ENCODE results near the gene CFAP299. TPM values are rescaled to one million over a fixed set of nuclear protein-coding genes. Genes with fewer than 3 reads are reported as not detected.

CFAP299 gene
- total RNA-seq, 4 donors from 2014 or later = not detected

DNA sequence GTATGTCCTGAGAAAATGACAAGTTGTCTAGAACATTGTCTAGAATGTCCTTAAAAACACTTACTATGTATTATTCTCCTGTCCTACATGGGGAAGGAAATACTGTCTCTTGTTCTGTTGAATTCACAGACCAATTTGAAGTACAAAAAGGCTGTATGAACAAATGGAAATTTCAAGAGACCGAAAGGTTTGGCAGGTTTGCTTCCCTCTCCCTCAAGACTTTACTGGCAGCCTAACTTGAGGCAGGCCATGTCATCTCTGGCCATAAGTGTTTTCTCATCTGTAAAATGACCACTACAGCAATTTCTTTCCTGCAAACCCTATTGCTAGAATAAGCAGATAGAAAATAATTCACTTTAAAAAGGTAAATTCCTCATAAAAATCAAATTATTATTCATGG is 503.8 kb downstream of the CFAP299 start:
- 86% methylated on average over 1 of the region's 1 CpG for WGBS
- DNase-seq (ENCODE audit: low spot score in 2 of 2) = no peak

DNA sequence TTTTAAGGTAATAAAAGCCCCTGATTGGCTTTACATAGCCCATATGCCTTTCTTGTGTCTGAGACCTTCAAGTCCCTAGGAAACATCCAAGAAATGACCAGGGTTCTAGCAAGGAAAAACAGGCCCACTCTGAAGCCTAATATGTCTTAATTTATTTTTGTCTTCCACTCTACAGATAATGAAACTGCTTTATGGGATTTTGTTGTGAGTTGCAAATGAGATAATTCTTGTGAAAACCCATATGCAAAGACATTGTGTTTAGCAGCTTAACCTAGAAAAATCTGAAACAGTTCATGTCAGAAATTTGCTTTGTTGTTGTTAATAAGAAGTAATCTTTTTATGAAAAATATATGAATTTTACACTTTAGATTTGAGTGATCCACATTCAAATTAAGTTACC is 504.3 kb downstream of the CFAP299 start:
- H3K27ac ChIP-seq = no peak overlapping the region
- no peak overlapping the region for H3K4me3 ChIP-seq
- H3K4me1 ChIP-seq = no peaks in the 10 kb centered on the region
- no peaks in the 10 kb centered on the region for H3K9me3 ChIP-seq
- no peaks in the 10 kb centered on the region for H3K27me3 ChIP-seq
- TF ChIP-seq POLR2AphosphoS5 (IDR thresholded peaks at IDR 0.05) (no peak), POLR2A (IDR thresholded peaks at IDR 0.05) (no peak), EP300 (IDR thresholded peaks at IDR 0.05) (no peak)
- TF ChIP-seq, protein P1, sequence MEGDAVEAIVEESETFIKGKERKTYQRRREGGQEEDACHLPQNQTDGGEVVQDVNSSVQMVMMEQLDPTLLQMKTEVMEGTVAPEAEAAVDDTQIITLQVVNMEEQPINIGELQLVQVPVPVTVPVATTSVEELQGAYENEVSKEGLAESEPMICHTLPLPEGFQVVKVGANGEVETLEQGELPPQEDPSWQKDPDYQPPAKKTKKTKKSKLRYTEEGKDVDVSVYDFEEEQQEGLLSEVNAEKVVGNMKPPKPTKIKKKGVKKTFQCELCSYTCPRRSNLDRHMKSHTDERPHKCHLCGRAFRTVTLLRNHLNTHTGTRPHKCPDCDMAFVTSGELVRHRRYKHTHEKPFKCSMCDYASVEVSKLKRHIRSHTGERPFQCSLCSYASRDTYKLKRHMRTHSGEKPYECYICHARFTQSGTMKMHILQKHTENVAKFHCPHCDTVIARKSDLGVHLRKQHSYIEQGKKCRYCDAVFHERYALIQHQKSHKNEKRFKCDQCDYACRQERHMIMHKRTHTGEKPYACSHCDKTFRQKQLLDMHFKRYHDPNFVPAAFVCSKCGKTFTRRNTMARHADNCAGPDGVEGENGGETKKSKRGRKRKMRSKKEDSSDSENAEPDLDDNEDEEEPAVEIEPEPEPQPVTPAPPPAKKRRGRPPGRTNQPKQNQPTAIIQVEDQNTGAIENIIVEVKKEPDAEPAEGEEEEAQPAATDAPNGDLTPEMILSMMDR (IDR thresholded peaks at IDR 0.05) = no peak
- no peak for DNase-seq (ENCODE audit: low spot score in 2 of 2)
- H3K36me3 ChIP-seq = no peaks in the 10 kb centered on the region

More for the DNA sequence above, 503.8 kb downstream of the CFAP299 start:
- H3K9me3 ChIP-seq = no peaks in the 10 kb centered on the region
- TF ChIP-seq EP300 (IDR thresholded peaks at IDR 0.05) = no peak
- TF ChIP-seq, protein P1 (IDR thresholded peaks at IDR 0.05) = no peak
- TF ChIP-seq POLR2AphosphoS5 (IDR thresholded peaks at IDR 0.05) = no peak
- no peak overlapping the region for H3K4me3 ChIP-seq
- no peaks in the 10 kb centered on the region for H3K36me3 ChIP-seq
- H3K27me3 ChIP-seq = no peaks in the 10 kb centered on the region
- H3K27ac ChIP-seq = no peak overlapping the region
- H3K4me1 ChIP-seq = no peaks in the 10 kb centered on the region

DNA sequence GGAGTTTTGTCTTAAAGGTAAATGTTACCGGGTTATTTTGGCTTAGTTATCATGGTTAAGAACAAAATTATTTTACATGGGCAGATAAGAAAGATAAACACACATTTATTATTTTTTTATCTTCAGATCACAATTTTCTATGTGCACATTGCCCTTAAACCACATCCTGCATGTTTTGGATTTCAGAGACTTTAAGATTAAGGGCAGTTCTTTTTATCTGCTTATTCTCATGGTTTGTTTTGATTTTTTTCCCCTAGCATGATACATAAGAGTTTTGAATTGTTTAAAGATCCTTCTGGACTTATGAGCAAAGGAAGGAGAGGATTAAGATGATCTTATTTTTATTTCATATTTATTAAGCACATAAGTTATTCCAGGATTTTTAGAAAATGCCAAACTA is 504.9 kb downstream of the CFAP299 start:
- WGBS = 60% methylated on average over 1 of the region's 1 CpG
- no peak for DNase-seq (ENCODE audit: low spot score in 2 of 2)
- Histone ChIP-seq H3K4me3 (no peak overlapping the region), H3K27ac (no peak overlapping the region), H3K27me3 (no peaks in the 10 kb centered on the region), H3K9me3 (no peaks in the 10 kb centered on the region), H3K36me3 (no peaks in the 10 kb centered on the region), H3K4me1 (no peaks in the 10 kb centered on the region)
- TF ChIP-seq POLR2AphosphoS5 (IDR thresholded peaks at IDR 0.05) = no peak
- no peak for TF ChIP-seq POLR2A (IDR thresholded peaks at IDR 0.05)

DNA sequence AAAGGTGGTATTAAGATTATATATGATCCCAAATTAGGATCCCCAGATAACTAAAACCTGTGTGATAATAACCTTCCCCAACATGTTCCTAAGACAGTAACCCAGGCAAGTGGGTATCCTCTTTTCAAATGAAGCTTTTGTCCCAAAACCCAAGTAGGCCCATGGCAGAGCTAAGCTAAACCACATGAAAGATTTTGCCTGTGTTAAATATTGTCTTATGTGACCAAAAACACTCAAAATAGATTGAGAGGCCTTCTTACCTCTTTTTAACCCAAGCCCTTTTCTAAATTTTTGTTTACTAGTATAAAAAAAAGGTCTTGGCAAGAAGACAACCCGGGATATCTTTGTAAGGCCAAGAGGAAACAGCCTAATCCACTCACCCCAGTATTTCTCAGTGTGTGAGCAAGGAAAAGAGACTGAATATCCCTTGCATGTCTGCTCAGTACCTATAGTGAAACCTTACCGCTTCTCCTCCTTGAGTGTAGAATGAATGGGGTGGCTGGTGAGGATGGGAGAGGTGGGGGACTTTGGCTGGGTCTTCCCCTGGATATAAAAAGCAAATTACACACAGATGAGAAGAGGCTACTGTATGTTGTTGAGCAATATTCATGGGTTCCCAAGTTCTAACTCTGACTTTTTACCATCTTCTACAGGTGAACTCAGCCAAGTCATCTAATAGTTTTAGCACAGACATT is 506.2 kb downstream of the CFAP299 start:
- WGBS = 86% methylated on average over 2 of the region's 2 CpGs

DNA sequence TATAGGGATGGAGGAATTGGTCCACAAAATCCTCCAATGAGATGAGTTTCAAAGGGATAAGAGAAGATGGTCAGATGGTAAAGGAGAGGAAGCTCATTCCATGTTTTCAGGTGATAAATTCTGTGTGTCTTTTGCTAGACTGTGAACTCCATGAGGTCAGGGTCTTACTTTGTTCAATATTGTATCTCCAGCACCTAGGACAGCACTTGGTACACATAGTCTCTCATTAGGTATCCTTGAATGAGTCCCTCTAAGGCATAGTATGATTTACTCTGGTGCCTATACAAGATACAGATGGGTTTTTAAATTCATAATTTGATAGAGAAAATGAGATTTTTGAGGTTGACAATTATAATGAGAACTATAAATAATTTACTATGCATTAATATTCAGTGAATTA is 510.7 kb downstream of the CFAP299 start:
- TF ChIP-seq, protein P1 (IDR thresholded peaks at IDR 0.05) = no peak
- TF ChIP-seq EP300 (IDR thresholded peaks at IDR 0.05) (no peak), POLR2A (IDR thresholded peaks at IDR 0.05) (no peak), POLR2AphosphoS5 (IDR thresholded peaks at IDR 0.05) (no peak)
- no peak overlapping the region for H3K27ac ChIP-seq
- H3K4me3 ChIP-seq = no peak overlapping the region
- no peak for DNase-seq (ENCODE audit: low spot score in 2 of 2)
- H3K36me3 ChIP-seq = no peaks in the 10 kb centered on the region
- H3K9me3 ChIP-seq = no peaks in the 10 kb centered on the region
- no peaks in the 10 kb centered on the region for H3K27me3 ChIP-seq
- H3K4me1 ChIP-seq = no peaks in the 10 kb centered on the region

More for the DNA sequence above, 506.2 kb downstream of the CFAP299 start:
- H3K9me3 ChIP-seq = no peaks in the 10 kb centered on the region
- H3K27me3 ChIP-seq = no peaks in the 10 kb centered on the region
- H3K4me1 ChIP-seq = no peaks in the 10 kb centered on the region
- no peak for DNase-seq (ENCODE audit: low spot score in 2 of 2)
- H3K4me3 ChIP-seq = no peak overlapping the region
- H3K36me3 ChIP-seq = no peaks in the 10 kb centered on the region
- H3K27ac ChIP-seq = no peak overlapping the region
- no peak for TF ChIP-seq EP300 (IDR thresholded peaks at IDR 0.05)
- TF ChIP-seq POLR2AphosphoS5 (IDR thresholded peaks at IDR 0.05) = no peak
- TF ChIP-seq, protein P1 (IDR thresholded peaks at IDR 0.05) = no peak
- no peak for TF ChIP-seq POLR2A (IDR thresholded peaks at IDR 0.05)

GRCh38 chr4:80852061-80852460 is 516.5 kb downstream of the CFAP299 start:
- no peak for TF ChIP-seq POLR2AphosphoS5 (IDR thresholded peaks at IDR 0.05)
- TF ChIP-seq, protein P1 (IDR thresholded peaks at IDR 0.05) = no peak
- no peak for TF ChIP-seq POLR2A (IDR thresholded peaks at IDR 0.05)
- TF ChIP-seq EP300 (IDR thresholded peaks at IDR 0.05) = no peak
- Histone ChIP-seq H3K27ac (no peak overlapping the region), H3K36me3 (no peaks in the 10 kb centered on the region), H3K4me1 (no peaks in the 10 kb centered on the region), H3K4me3 (no peak overlapping the region), H3K27me3 (no peaks in the 10 kb centered on the region), H3K9me3 (no peaks in the 10 kb centered on the region)
- 50% methylated on average over 2 of the region's 2 CpGs for WGBS
- no peak for DNase-seq (ENCODE audit: low spot score in 2 of 2)
